MCF 10A (cell line): Measurements from ENCODE around the gene EPHA8. TPM values are rescaled to one million over a fixed set of nuclear protein-coding genes. Genes with fewer than 3 reads are reported as not detected.

Source experiments
- BruUV-seq: library from RNA; stranded (reverse); fragments of 400-500 nt; replicated peaks from 2 replicates; lab custom pipeline; 2021; lab: Mats Ljungman, UMichigan
- CTCF ChIA-PET: fragments of 300-600 bp; sonication (Branson Sonifier 250); formaldehyde crosslinking; extraction: SDS; loops from one replicate; lab custom pipeline; 2021; ENCODE audit warnings: antibody characterized with exemption, inconsistent platforms; lab: Yijun Ruan, JAX
- POLR2A ChIA-PET: fragments of 300-600, 350-650 bp; sonication (Branson Sonifier 250); formaldehyde crosslinking; extraction: SDS; loops from one replicate; lab custom pipeline; 2020; ENCODE audit warnings: antibody characterized with exemption, inconsistent platforms; lab: Yijun Ruan, JAX
- DNase-seq: peaks from one replicate; pipeline ENCODE4 v3.0.0-alpha.2; 2018; ENCODE audit not compliant: unreplicated experiment
- H3K27ac Mint-ChIP-seq: one replicate; pipeline ENCODE4 v1.8.0; 2022; ENCODE audit warnings: mild to moderate bottlenecking, low read depth, mixed read lengths; ENCODE audit not compliant: unreplicated experiment
- H3K27me3 Mint-ChIP-seq: one replicate; pipeline ENCODE4 v1.8.0; 2022; ENCODE audit warnings: mixed read lengths; ENCODE audit not compliant: insufficient read depth, unreplicated experiment
- H3K36me3 Mint-ChIP-seq: one replicate; pipeline ENCODE4 v1.8.0; 2022; ENCODE audit warnings: mild to moderate bottlenecking, moderate library complexity, mixed read lengths; ENCODE audit not compliant: insufficient read depth, unreplicated experiment
- H3K4me1 Mint-ChIP-seq: one replicate; pipeline ENCODE4 v1.8.0; 2022; ENCODE audit warnings: mixed read lengths; ENCODE audit not compliant: insufficient read depth, unreplicated experiment
- H3K4me3 Mint-ChIP-seq: one replicate; pipeline ENCODE4 v1.8.0; 2022; ENCODE audit warnings: mild to moderate bottlenecking, moderate library complexity, mixed read lengths; ENCODE audit not compliant: unreplicated experiment
- H3K9me3 Mint-ChIP-seq: one replicate; pipeline ENCODE4 v1.8.0; 2022; ENCODE audit warnings: mixed read lengths; ENCODE audit not compliant: unreplicated experiment
- CTCF ChIP-seq: fragments of 200-600 bp; IDR thresholded peaks from one replicate; pipeline ENCODE4 v1.8.0; 2022; ENCODE audit warnings: antibody characterized with exemption, mild to moderate bottlenecking; ENCODE audit not compliant: unreplicated experiment
- intact Hi-C: fragments of 100-400 bp; cut with micrococcal nuclease; formaldehyde crosslinking; loops from 2 replicates; pipeline ENCODE4 v1.14.1; 2022
- total RNA-seq: library from RNA; stranded (reverse); gene quantifications from 2 replicates; pipeline ENCODE4 v1.2.3, GENCODE V29; 2022

Gene EPHA8
- total RNA-seq, 1 experiment from 2014 or later, result not detected

DNA sequence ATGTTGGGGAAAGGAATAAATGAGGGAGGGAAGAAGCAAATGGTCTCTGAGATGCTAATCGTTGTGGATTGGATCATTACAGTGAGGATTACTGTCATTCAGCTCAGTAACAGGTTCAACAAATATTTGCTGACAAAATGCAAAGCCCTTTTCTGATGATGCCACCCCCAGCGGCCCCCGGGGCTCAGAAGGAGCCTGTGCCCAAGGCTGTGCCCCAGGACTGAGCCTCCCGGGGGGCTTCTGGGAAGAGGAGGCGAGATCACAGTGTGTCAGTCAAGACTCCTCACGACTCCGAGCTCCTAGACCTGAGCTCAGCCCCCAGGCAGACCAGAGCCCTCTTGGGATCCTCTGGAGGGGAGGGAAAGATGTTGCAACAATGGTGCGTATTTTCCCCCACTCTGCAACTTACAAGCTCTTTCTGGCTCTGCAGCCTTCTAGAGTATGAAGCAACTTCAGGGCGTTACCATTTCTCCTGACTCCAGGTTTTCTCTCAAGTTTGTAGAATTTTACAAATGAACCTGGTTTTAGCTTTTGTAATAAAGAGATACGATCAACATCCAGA is 20.8 kb downstream of the EPHA8 start:
- no TSS peak for BruUV-seq
- intact Hi-C loops, result no loop called here
- POLR2A ChIA-PET, result no interaction called here
- no peak for TF ChIP-seq CTCF
- CTCF ChIA-PET, result no interaction called here
- no peaks in the 10 kb centered on the region for H3K9me3 Mint-ChIP-seq
- no peaks in the 10 kb centered on the region for H3K4me1 Mint-ChIP-seq
- H3K27me3 Mint-ChIP-seq, result no peaks in the 10 kb centered on the region
- no peaks in the 10 kb centered on the region for H3K36me3 Mint-ChIP-seq
- DNase-seq, result no peak
- no peak overlapping the region for H3K4me3 Mint-ChIP-seq
- H3K27ac Mint-ChIP-seq, result no peak overlapping the region

DNA sequence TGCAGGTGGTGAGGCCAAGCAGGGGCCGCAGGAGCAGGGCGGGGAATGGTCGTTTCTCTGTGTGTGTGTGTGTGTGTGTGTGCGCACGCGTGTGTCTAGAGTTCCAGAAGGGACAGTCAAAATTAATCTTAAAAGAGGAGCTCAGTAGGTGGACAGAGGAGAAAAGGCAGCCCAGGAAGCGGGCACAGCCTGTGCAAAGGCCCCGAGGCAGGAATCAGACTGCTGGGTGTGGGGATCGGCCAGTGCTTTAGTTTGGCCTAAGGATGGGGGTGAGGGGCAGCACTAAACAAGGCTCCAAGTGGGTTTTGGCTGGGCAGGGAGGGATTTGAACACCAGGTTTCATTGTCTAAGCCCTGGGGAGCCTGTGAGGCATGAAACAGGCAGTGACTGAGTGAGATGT is 21.7 kb downstream of the EPHA8 start:
- H3K27me3 Mint-ChIP-seq, result peaks cover 3% of the 10 kb centered on the region
- BruUV-seq, result no TSS peak
- intact Hi-C loops, result no loop called here
- H3K36me3 Mint-ChIP-seq, result no peaks in the 10 kb centered on the region
- CTCF ChIA-PET, result interaction anchor here (0.7 kb wide), 1 partner anchor 29 kb away, joined by 3 read pairs; no protein-coding TSS in a partner anchor
- H3K9me3 Mint-ChIP-seq, result no peaks in the 10 kb centered on the region
- TF ChIP-seq CTCF, result no peak
- POLR2A ChIA-PET, result no interaction called here
- no peak overlapping the region for H3K4me3 Mint-ChIP-seq
- no peak for DNase-seq
- H3K4me1 Mint-ChIP-seq, result no peaks in the 10 kb centered on the region
- no peak overlapping the region for H3K27ac Mint-ChIP-seq

DNA sequence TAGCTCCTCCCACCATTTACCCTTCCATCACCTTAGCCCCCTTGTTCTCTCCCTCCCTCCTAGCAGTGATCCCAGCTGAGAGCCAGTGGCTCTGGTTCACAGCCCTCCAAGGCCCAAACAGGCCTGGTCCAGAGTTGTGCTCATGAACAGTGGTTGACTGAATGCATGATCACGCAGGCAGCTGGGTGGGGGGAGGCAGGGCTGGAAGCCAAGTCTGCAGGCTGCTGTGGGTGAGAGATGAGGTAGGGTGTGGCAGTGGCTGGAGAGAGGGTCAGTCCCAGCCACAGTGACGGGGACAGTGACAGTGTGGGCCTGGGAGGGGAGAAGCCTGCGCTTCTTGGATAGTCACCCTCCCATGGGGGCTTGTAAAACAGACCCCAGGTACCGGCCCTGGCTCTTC is 22.2 kb downstream of the EPHA8 start:
- no peaks in the 10 kb centered on the region for H3K9me3 Mint-ChIP-seq
- DNase-seq, result no peak
- H3K4me3 Mint-ChIP-seq, result no peak overlapping the region
- no TSS peak for BruUV-seq
- intact Hi-C loops, result no loop called here
- TF ChIP-seq CTCF, result no peak
- no peaks in the 10 kb centered on the region for H3K36me3 Mint-ChIP-seq
- no peak overlapping the region for H3K27ac Mint-ChIP-seq
- CTCF ChIA-PET, result interaction anchor here (0.7 kb wide), 1 partner anchor 29 kb away, joined by 3 read pairs; no protein-coding TSS in a partner anchor
- H3K27me3 Mint-ChIP-seq, result peaks cover 8% of the 10 kb centered on the region
- no peaks in the 10 kb centered on the region for H3K4me1 Mint-ChIP-seq
- POLR2A ChIA-PET, result no interaction called here

GRCh38 chr1:22586356-22587130 is 23.3 kb downstream of the EPHA8 start:
- Mint-ChIP-seq H3K36me3 (no peaks in the 10 kb centered on the region), H3K9me3 (no peaks in the 10 kb centered on the region), H3K4me3 (no peak overlapping the region), H3K27ac (no peak overlapping the region), H3K4me1 (no peaks in the 10 kb centered on the region), H3K27me3 (peaks cover 19% of the 10 kb centered on the region)
- intact Hi-C loops, result no loop called here
- ChIA-PET POLR2A (no interaction called here), CTCF (interaction anchor here (0.6 to 1.1 kb wide), 2 partner anchors 273 to 302 kb away, joined by 3 to 4 read pairs; no protein-coding TSS in a partner anchor)
- BruUV-seq, result no TSS peak
- TF ChIP-seq CTCF, result no peak
- no peak for DNase-seq
